ENCODE results near the gene NUP153.

GRCh38 chr6:17709476-17709875, 2.8 kb upstream of the NUP153 start:
- no peak for TF ChIP-seq CTCF (IDR thresholded peaks at IDR 0.05; ENCODE audit: poor library complexity, severe bottlenecking)
- TF ChIP-seq EZH2 (IDR thresholded peaks at IDR 0.05; ENCODE audit: borderline replicate concordance, insufficient read depth, low read length, poor library complexity, severe bottlenecking), result no peak
- no peak for TF ChIP-seq POLR2AphosphoS5 (IDR thresholded peaks at IDR 0.05)
- no peak for TF ChIP-seq REST (IDR thresholded peaks at IDR 0.05; ENCODE audit: borderline replicate concordance)
- no peak for TF ChIP-seq MXI1 (conservative IDR thresholded peaks at IDR 0.05; ENCODE audit: poor library complexity, severe bottlenecking)
- TF ChIP-seq EP300 (conservative IDR thresholded peaks at IDR 0.05; ENCODE audit: poor library complexity, severe bottlenecking), result no peak
- no peak for TF ChIP-seq SMC3 (conservative IDR thresholded peaks at IDR 0.05; ENCODE audit: poor library complexity)

All from neural cell (in vitro differentiated cells).